ENCODE results near the gene PTPRD.

Gene PTPRD

DNA sequence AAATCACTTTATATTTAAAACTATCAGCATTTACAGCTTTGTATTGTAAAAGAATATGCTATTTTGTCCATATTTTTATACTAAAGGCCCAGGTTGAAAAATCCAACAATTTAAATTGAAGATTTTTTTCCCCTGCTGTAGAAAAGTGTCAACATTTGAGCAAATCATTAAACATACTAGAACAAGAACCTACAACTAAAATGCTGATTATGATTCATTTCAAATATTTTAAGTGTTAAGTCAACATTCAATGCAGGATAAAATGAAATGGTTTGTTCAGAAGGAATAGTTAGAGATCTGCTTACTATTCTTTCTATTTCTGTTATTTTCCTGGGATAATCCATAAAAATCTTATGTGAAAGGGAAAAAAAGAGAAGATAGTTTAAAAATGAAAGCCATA is 1946.7 kb downstream of the PTPRD start:
- H3K27me3 ChIP-seq (ENCODE audit: insufficient read depth, insufficient read length): no peaks in the 10 kb centered on the region
- TF ChIP-seq ZNF274 (IDR thresholded peaks at IDR 0.05; ENCODE audit: low read depth, low read length) (no peak), SUZ12 (IDR thresholded peaks at IDR 0.05; ENCODE audit: extremely low read depth, insufficient read depth, insufficient read length) (no peak), YY1 (IDR thresholded peaks at IDR 0.05; ENCODE audit: insufficient read depth, insufficient read length) (no peak)
- no peak overlapping the region for H3K9ac ChIP-seq (ENCODE audit: insufficient read length, low read depth)
- no peak for DNase-seq (ENCODE audit: low read depth, low spot score)
- H3K36me3 ChIP-seq (ENCODE audit: insufficient read depth, insufficient read length, low read length): no peaks in the 10 kb centered on the region
- H3K9me3 ChIP-seq (ENCODE audit: insufficient read depth, low read length): no peaks in the 10 kb centered on the region
- H3K4me1 ChIP-seq (ENCODE audit: insufficient read depth, insufficient read length): no peaks in the 10 kb centered on the region
- no peak overlapping the region for H3K4me3 ChIP-seq (ENCODE audit: insufficient read length, low read depth)

DNA sequence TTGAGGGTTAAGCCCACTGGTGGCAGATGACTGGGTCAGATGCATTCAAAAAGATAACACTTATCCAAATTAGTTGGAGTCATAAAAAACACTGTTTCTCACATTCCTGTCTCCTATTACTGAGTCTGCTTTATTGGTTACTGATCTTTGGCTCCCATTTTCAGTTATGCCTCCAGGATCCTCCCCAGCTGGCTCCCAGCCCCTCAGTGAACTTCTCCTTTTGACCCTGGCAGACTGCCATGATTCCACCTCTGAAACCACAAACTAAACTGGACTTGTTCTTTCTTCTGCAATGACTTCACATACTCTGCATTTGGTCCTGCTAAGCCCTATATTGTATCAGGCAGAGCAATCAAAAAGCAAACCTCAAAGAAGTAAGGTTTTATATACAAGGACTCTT is 1952.4 kb downstream of the PTPRD start:
- H3K9me3 ChIP-seq (ENCODE audit: insufficient read depth, low read length): no peaks in the 10 kb centered on the region
- H3K9ac ChIP-seq (ENCODE audit: insufficient read length, low read depth): no peak overlapping the region
- no peak for DNase-seq (ENCODE audit: low read depth, low spot score)
- H3K4me3 ChIP-seq (ENCODE audit: insufficient read length, low read depth): no peak overlapping the region
- no peaks in the 10 kb centered on the region for H3K4me1 ChIP-seq (ENCODE audit: insufficient read depth, insufficient read length)
- no peaks in the 10 kb centered on the region for H3K27me3 ChIP-seq (ENCODE audit: insufficient read depth, insufficient read length)
- H3K36me3 ChIP-seq (ENCODE audit: insufficient read depth, insufficient read length, low read length): no peaks in the 10 kb centered on the region
- TF ChIP-seq ZNF274 (IDR thresholded peaks at IDR 0.05; ENCODE audit: low read depth, low read length): no peak
- no peak for TF ChIP-seq SUZ12 (IDR thresholded peaks at IDR 0.05; ENCODE audit: extremely low read depth, insufficient read depth, insufficient read length)
- no peak for TF ChIP-seq YY1 (IDR thresholded peaks at IDR 0.05; ENCODE audit: insufficient read depth, insufficient read length)

DNA sequence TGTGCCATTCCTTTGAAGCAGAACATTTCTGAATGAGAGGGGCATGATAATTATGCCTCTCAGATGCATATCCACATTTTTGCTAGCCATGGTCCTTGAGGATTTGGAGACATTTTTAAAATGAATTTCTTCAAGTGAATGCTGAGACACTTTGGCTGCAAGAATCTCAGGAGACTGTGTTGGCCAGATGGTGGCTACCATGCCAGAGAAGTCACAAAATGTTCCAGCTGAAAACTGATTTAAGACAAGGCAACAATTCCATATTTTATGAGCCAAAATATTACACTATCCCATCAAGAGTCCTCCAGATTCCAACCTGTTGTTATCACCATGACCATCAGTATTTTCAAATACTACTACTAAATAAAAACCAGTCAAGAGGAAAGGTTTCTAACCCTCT is 1953.7 kb downstream of the PTPRD start:
- no peaks in the 10 kb centered on the region for H3K4me1 ChIP-seq (ENCODE audit: insufficient read depth, insufficient read length)
- no peak for TF ChIP-seq ZNF274 (IDR thresholded peaks at IDR 0.05; ENCODE audit: low read depth, low read length)
- no peak for TF ChIP-seq YY1 (IDR thresholded peaks at IDR 0.05; ENCODE audit: insufficient read depth, insufficient read length)
- TF ChIP-seq SUZ12 (IDR thresholded peaks at IDR 0.05; ENCODE audit: extremely low read depth, insufficient read depth, insufficient read length): no peak
- no peaks in the 10 kb centered on the region for H3K9me3 ChIP-seq (ENCODE audit: insufficient read depth, low read length)
- H3K9ac ChIP-seq (ENCODE audit: insufficient read length, low read depth): no peak overlapping the region
- no peaks in the 10 kb centered on the region for H3K36me3 ChIP-seq (ENCODE audit: insufficient read depth, insufficient read length, low read length)
- H3K27me3 ChIP-seq (ENCODE audit: insufficient read depth, insufficient read length): no peaks in the 10 kb centered on the region
- H3K4me3 ChIP-seq (ENCODE audit: insufficient read length, low read depth): no peak overlapping the region
- no peak for DNase-seq (ENCODE audit: low read depth, low spot score)

DNA sequence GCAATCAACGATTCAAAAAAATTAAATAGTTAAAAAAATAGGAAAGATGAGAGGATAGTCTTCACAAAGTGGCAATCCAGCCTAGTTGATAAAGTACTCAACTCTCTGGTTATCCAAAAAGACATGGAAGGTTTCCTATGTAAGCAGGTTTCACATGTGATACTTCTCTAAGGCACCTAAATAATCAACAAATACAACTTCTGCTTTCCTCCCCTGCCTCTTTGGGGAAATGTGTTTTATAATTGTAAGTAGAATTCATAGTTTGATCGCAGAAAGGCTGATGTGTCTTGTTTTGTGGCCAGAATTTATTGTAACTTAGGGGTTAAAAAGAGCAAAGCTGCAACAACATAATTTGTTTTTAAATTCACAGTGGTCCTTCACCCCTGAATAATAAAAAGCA is 1957.7 kb downstream of the PTPRD start:
- no peak for TF ChIP-seq YY1 (IDR thresholded peaks at IDR 0.05; ENCODE audit: insufficient read depth, insufficient read length)
- no peak for TF ChIP-seq SUZ12 (IDR thresholded peaks at IDR 0.05; ENCODE audit: extremely low read depth, insufficient read depth, insufficient read length)
- no peak for TF ChIP-seq ZNF274 (IDR thresholded peaks at IDR 0.05; ENCODE audit: low read depth, low read length)
- Histone ChIP-seq H3K9ac (ENCODE audit: insufficient read length, low read depth) (no peak overlapping the region), H3K36me3 (ENCODE audit: insufficient read depth, insufficient read length, low read length) (no peaks in the 10 kb centered on the region), H3K9me3 (ENCODE audit: insufficient read depth, low read length) (no peaks in the 10 kb centered on the region), H3K4me3 (ENCODE audit: insufficient read length, low read depth) (no peak overlapping the region), H3K4me1 (ENCODE audit: insufficient read depth, insufficient read length) (no peaks in the 10 kb centered on the region), H3K27me3 (ENCODE audit: insufficient read depth, insufficient read length) (no peaks in the 10 kb centered on the region)
- DNase-seq (ENCODE audit: low read depth, low spot score): no peak

DNA sequence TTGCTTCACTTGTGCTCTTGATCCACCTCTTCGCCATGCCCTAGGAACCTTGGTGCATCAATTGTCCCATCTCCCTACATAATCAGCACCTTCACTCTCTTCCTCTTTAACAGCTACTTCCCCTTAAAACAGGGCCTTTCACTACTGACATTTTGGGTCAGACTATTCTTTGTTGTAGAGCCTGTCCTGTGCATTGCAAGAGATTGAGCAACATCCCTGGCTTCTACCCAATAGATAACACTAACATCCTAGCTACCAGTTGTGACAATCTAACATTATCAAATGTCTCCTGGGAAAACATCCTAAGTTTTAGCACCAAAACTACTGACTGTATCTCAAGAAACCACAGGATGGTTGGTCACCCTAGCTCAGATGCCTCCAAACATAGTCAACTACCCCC is 1958.9 kb downstream of the PTPRD start:
- no peaks in the 10 kb centered on the region for H3K36me3 ChIP-seq (ENCODE audit: insufficient read depth, insufficient read length, low read length)
- TF ChIP-seq SUZ12 (IDR thresholded peaks at IDR 0.05; ENCODE audit: extremely low read depth, insufficient read depth, insufficient read length) (no peak), ZNF274 (IDR thresholded peaks at IDR 0.05; ENCODE audit: low read depth, low read length) (no peak)
- no peak overlapping the region for H3K9ac ChIP-seq (ENCODE audit: insufficient read length, low read depth)
- H3K4me3 ChIP-seq (ENCODE audit: insufficient read length, low read depth): no peak overlapping the region
- no peaks in the 10 kb centered on the region for H3K27me3 ChIP-seq (ENCODE audit: insufficient read depth, insufficient read length)
- no peaks in the 10 kb centered on the region for H3K9me3 ChIP-seq (ENCODE audit: insufficient read depth, low read length)
- H3K4me1 ChIP-seq (ENCODE audit: insufficient read depth, insufficient read length): no peaks in the 10 kb centered on the region
- no peak for DNase-seq (ENCODE audit: low read depth, low spot score)

DNA sequence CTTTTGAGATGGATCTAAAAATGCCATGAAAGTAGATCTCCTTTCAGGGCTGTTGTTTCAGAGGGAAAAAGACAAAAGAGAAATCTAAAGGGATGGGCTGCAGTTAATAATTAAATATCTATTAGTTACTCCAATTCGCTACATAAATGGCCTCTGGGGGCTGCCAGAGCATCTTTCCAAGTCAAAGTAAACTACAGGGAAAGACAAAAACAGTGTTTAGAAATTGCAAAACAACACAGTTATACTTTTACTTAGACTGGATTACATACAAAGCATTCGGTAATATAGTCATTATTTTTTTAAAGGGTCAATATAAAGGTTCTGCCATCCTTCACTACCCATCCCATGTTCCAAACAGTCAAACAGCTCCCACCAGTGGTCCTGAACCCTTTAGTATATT is 1959.7 kb downstream of the PTPRD start:
- no peak overlapping the region for H3K9ac ChIP-seq (ENCODE audit: insufficient read length, low read depth)
- TF ChIP-seq SUZ12 (IDR thresholded peaks at IDR 0.05; ENCODE audit: extremely low read depth, insufficient read depth, insufficient read length) (no peak), YY1 (IDR thresholded peaks at IDR 0.05; ENCODE audit: insufficient read depth, insufficient read length) (no peak), ZNF274 (IDR thresholded peaks at IDR 0.05; ENCODE audit: low read depth, low read length) (no peak)
- H3K36me3 ChIP-seq (ENCODE audit: insufficient read depth, insufficient read length, low read length): no peaks in the 10 kb centered on the region
- no peaks in the 10 kb centered on the region for H3K9me3 ChIP-seq (ENCODE audit: insufficient read depth, low read length)
- no peak for DNase-seq (ENCODE audit: low read depth, low spot score)
- no peaks in the 10 kb centered on the region for H3K4me1 ChIP-seq (ENCODE audit: insufficient read depth, insufficient read length)
- no peak overlapping the region for H3K4me3 ChIP-seq (ENCODE audit: insufficient read length, low read depth)
- no peaks in the 10 kb centered on the region for H3K27me3 ChIP-seq (ENCODE audit: insufficient read depth, insufficient read length)

DNA sequence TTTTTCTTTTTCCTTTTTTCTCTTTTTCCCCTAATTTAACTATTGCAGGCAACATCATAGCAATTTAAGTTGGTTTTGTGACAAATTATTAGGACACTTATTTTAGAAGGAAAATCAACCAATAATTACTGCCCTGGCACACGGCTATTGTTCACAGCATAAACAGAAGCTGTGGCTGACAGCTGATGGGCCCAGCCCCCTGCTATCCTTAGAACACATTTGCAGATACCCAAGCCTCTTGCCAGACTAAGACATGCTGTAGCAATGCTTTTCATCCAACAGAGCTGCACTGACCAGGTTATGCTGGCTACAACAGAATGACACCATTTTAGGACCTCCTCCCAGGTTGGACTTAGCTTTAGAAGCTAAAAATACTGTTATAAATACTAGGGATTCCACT is 1960.5 kb downstream of the PTPRD start:
- Histone ChIP-seq H3K4me3 (ENCODE audit: insufficient read length, low read depth) (no peak overlapping the region), H3K36me3 (ENCODE audit: insufficient read depth, insufficient read length, low read length) (no peaks in the 10 kb centered on the region), H3K9me3 (ENCODE audit: insufficient read depth, low read length) (no peaks in the 10 kb centered on the region), H3K4me1 (ENCODE audit: insufficient read depth, insufficient read length) (no peaks in the 10 kb centered on the region), H3K27me3 (ENCODE audit: insufficient read depth, insufficient read length) (no peaks in the 10 kb centered on the region), H3K9ac (ENCODE audit: insufficient read length, low read depth) (no peak overlapping the region)
- TF ChIP-seq ZNF274 (IDR thresholded peaks at IDR 0.05; ENCODE audit: low read depth, low read length): no peak
- TF ChIP-seq YY1 (IDR thresholded peaks at IDR 0.05; ENCODE audit: insufficient read depth, insufficient read length): no peak
- TF ChIP-seq SUZ12 (IDR thresholded peaks at IDR 0.05; ENCODE audit: extremely low read depth, insufficient read depth, insufficient read length): no peak
- DNase-seq (ENCODE audit: low read depth, low spot score): no peak

DNA sequence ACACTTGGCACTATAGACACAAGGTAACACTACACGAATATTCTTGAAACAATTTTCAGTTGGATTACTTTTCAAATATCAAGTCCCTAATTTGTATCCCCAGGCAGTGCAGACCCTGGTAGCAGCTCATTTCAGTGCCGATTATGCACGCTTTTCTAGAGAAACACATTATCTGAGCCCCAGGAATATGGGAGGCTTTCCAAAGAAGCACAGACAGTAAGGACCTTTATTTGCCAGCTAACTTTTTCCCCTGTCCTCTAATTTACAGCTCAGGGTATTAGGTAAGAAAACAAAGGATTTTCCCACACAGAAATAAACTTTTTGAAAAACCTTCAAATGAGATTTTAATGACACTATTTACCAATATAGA is 1961.0 kb downstream of the PTPRD start:
- Histone ChIP-seq H3K9ac (ENCODE audit: insufficient read length, low read depth) (no peak overlapping the region), H3K4me3 (ENCODE audit: insufficient read length, low read depth) (no peak overlapping the region), H3K36me3 (ENCODE audit: insufficient read depth, insufficient read length, low read length) (no peaks in the 10 kb centered on the region), H3K27me3 (ENCODE audit: insufficient read depth, insufficient read length) (no peaks in the 10 kb centered on the region), H3K9me3 (ENCODE audit: insufficient read depth, low read length) (no peaks in the 10 kb centered on the region), H3K4me1 (ENCODE audit: insufficient read depth, insufficient read length) (no peaks in the 10 kb centered on the region)
- TF ChIP-seq YY1 (IDR thresholded peaks at IDR 0.05; ENCODE audit: insufficient read depth, insufficient read length): no peak
- TF ChIP-seq SUZ12 (IDR thresholded peaks at IDR 0.05; ENCODE audit: extremely low read depth, insufficient read depth, insufficient read length): no peak
- TF ChIP-seq ZNF274 (IDR thresholded peaks at IDR 0.05; ENCODE audit: low read depth, low read length): no peak
- no peak for DNase-seq (ENCODE audit: low read depth, low spot score)
